NOMO-1 (cell line): ENCODE data around the gene ARF1.

Experiments used
- DNase-seq, 2 experiments: peaks; one replicate each; lab custom pipeline; 2025; ENCODE audit not compliant: unreplicated experiment in 2 of 2; lab: John Stamatoyannopoulos, UW

The ARF1 gene

DNA sequence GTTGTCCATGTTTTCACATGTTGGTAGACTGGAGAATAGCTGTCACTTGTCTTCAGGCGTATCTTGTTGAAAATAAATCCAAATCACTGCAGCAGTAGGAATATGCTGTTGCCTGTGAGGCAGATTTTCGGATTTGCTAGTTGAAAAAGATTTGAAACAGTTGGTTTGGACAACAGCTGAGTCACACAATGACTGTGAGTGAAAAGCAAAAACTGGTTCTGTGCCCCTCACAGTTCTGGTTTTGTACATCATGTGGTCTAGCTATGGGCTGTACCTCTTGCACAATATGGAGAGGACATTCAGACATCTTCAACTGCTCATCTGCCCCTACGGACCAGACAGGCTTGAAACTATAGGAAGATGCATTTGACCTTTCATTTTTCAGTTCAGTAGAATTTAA is 1.8 kb downstream of the ARF1 start:
- DNase-seq: peak; percentile 49 to 68

DNA sequence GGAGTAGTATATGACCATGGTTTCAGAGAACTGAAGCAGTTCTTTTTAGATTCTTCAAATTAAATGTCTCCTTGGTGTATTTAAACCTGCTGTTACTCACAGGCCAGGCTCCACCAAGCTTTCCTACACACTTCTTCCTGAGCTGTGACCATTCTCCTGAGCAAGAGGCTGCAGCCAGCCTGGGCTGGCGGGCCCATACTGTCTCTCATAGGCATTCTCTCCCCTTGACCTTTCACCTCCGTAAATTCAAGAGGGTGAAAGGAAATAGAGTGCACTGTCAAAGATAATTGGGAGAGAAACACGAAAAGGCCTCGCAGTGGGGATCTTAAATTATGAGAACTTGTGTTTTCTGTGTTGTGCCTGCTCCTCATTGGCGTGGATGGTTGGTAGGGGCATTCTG is 2.3 kb downstream of the ARF1 start:
- DNase-seq: no peak

DNA sequence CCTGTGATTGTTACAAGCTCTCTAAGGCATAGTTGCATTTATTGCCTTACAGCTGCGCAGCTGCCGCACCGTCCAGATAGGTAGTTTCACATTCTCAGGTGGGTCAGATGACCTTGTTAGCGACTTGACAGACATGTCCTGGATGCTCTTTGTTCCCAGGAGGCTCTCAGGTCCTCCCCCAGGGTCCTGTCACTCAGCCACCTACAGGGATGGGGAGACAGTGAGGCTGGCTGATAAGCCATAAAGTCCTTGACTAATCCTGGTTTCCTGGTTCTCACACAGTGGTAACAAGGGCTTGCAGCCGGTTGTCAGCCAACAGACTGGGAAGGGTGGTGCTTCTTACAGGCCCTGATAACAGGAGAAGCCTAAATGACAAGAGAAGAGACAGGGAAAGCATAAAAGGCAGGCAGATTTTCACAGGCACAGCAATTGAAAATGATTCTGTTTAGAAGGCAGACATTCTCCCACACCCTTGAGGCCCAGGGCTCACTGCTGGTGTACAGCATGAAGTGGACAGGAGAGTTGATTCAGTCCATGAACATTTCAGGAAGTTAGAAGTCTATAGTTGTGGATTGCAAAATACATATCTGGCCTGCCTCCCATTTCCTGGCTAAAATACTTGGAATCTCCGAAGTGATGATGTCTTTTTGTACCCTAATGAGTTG is 2.9 kb downstream of the ARF1 start:
- no peak for DNase-seq

DNA sequence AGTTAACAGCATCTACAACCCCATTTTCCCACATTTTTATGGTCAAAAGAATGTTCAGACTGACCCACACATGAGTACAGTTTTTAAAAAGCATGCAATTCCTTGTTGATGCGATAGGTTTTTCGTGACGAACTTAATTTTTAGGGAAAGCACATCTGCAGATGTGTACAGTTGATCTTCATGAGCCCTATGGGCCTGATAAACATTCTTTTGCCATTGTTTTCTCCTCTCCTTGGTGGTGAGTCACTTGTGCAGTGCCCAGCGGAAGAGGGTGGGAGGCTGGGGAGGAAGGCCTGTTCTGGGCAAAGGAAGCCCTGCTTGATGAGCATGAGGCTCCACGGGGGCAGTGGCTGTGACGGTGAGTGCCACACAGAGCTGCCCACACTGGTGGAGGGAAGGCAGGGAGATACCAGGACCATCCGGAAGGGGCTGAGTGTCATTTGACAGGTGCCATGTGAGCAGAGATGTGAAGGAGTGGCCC is 5.3 kb downstream of the ARF1 start:
- DNase-seq: no peak

DNA sequence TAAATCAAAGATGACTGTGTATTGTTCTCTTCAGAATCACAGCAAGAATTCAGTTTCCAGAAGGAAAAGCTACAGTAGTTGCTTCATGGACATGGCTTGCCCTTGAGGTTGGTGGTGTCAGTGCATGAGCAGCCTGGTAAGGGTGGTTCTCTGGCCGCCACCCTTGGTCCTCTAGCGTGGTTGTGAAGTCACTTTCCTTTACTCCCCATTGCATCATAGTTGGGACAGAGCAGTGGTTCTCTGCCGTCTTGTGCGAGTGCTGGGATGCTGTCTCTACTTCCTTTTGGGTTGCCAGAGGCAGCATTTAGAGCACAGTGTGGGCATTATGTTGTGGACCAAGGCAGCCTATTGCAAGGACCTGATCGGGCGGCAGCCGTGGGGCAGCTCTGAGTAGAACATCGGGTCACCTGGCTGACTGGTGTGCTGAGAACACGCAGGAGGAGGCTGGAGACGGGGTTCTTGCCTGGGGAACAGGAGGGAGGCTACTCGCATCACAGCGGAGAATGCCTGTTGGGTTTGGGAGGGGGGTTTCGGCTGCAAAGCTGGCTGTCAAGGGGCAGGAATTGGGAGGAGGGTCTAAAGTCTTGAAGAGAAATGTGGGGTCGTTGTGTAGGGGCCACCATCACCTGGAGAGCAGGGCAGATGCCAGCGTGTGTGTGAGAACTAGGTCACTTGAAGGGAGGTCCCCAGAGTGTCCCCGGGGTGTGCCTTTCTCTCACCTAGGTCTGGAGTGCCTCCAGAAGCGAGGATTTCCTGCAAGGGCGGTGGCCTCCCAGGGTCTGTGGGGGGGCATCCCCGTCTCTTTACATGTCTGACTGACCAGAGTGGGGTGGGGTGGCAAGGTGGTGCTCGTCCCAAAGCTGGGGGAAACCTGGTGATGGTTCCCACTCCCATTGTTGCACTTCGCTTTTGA is 6.3 kb downstream of the ARF1 start:
- peak; percentile 39 to 72 for DNase-seq

DNA sequence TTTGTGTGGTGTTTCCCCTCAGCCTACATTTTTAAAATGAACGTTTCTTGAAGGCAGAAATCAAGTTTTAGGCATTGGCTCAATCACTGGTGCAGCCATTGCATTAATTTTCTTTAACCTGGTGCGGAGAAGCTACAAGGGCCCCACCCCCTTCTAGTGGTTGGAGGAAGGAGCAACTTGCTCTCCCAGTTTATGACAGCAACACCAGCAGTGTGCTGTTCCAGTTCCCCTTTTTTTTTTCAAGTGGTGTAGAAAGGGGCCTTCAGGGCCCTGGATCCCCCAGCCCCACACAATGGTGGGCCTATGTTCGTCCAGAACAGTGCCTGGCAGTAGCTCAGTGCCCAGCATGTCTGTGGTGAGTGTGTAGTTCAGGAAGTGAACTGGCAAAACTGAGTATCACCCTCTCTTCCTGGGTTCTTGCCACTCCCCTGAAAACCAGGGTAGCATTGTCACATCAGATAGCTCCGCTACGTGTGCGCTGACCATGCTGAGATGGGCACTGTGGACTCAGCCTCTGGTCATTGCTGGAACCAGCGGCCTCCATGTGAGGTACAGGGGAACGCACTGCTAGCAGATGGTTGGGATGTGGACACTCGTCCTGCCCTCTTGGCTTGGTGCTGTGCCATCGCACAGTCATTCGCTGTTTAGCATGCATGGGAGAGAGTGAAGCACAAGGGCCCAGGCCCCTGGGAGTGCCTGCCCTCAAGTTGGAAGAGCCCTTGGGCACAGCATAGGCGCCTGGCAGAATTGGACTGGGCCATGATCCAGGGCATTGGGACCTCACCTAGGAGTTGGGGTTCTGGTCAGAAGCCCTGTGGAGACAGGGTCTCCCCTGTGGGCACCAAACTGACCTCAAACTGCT is 7.2 kb downstream of the ARF1 start:
- peak; percentile 75 to 76 for DNase-seq

DNA sequence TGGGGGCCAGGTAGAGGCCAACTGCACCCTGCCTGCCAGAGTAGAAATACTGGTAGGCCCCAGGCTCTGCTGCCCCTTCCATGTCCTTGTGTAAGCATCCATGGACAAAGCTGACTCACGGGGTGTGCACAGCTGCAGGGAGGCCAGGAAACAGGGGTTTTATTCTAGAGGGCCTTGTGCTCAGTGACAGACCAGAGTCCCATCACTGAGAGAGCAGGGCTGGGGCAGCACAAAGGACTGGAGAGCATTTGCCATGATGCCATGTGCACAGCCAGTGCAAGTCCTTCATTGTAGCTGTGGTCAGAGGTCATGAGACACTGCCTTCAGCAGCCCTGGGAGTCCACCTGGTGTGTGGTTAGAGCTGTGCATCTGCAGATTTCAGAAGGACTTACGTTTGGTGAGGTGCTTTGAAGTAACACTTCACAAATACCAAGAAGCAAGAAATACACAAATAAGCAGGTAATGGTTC is 8.1 kb downstream of the ARF1 start:
- no peak for DNase-seq

DNA sequence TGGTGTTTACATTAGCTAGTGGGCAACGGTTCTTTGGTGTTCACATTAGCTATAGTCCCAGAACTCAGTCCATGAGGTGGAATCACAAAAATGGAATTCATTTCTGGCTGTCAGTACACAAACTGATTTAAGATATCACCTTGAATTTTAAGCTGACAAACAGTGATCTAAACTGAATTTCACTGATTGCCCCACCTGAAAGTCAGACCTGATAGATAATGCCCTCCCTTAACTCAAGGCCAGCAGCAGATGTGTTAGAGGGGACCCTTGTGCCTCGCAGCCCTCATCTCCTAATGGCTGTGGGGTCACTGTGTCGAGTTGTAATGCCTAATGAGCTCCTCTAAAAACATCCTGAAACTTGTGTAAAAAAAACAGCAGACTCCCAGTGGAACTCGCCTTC is 8.6 kb downstream of the ARF1 start:
- DNase-seq: no peak

DNA sequence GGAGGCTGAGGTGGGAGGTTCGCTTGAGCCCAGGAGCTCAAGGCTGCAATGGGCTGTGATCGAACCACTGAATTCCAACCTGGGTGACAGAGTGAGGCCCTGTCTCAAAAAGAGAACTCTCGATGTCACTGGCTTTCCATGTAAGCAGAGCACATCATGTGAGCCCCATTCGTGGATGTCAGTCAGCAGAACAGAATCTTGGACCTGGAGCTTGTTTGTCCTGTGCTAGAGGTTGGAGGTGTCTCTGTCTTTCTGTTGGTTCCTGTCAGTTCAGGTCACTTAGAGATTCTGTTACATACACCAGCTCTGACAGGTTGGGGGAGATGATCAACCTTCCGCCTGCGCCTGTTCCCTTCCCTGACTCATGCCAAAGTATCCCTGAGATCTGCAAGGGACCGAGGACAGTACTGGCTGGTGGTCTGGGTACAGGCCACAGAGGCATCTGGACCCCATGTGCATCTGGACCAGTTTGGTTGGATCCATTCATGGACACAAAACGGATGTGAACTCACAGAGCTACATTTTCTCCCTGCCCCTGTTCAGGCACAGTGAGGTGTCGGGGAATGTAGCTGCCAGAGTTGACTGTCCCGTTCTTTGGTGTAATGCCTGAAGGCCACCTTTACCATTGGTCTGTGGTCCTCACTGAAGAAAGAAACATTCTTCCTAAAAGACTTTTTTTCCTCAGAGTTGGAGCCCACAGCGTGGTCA is 10.0 kb downstream of the ARF1 start:
- no peak for DNase-seq

DNA sequence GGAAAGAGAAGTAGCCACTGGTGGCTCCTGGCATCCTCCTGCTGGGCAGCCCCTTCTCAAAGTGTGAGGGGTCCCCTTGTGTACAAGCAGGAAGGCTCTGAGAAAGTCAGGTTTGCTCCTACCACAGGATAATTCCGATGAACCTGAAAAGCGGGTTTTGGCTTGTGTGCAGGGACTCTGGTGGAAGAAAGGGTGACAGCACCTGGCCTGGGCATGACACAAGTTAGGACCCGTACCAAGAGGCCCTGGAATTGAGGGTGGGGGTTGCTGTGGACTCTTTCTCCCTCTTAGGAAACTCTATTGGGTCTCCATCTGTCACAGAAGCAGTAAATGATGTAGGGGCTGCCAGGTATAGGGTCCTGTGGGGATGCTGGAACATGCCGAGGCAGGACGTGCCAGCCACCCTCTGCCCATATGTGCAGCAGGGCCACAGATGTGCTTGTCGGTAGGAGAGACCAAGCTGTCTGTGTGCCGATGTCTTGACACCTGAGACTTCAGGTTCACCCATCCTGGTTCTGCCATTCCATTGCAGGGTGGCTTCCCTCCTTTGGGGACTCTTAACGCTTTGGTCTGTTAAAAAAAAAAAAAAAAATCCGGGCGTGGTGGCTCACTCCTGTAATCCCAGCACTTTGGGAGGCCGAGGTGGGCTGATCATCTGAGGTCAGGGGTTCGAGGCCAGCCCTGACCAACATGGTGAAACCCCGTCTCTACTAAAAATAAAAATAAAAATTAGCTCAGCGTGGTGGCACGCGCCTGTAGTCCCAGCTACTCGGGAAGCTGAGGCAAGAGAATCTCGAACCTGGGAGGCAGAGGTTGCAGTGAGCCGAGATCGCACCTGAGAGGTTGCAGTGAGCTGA is 10.8 kb downstream of the ARF1 start:
- no peak for DNase-seq

DNA sequence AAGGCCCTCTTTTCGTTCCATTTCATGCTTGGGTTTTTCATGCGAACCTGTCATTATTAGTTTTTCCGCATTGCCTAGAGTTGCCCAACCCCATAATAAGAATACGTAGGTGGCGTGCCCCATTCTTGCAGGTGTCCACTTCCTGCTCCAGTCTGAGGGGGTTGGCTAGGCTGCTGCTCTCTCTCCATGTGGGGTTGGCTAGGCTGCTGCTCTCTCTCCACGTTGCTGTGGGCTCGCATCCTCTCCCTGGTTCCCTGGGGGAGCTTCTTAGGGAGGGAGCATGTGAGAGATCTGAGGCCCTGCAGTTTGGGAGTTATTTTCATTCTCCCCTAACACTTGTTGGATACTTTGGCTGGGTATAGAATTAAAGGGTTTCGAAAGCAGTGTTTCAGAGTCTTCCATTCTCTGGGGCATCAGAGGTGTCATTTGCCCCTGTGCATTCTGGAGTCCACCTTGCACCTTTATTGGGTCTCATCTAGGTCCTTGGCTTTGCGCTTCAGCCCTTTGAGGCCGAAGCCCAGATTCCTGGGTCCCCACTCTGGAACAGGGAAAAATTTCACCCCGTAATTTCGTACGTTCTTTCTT is 12.0 kb downstream of the ARF1 start:
- DNase-seq: no peak

DNA sequence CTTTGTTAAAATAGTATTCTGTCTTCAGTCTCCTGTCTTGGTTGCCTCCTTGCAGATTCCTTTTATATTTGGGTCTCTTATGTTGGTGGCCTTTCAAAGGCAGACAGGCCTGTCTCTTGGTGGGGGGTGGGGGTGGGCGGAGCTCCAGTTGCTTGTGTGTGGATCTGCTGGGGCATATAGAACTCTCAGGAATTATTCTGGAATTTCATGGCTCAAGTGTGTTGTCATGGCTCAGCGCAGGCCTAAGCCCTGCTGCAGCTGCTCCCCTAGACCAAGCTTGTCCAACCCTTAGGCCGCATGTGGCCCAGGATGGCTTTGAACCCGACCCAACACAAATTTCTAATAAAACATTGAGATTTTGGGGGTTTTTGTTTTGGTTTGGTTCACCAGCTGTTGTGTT is 12.7 kb downstream of the ARF1 start:
- no peak for DNase-seq

DNA sequence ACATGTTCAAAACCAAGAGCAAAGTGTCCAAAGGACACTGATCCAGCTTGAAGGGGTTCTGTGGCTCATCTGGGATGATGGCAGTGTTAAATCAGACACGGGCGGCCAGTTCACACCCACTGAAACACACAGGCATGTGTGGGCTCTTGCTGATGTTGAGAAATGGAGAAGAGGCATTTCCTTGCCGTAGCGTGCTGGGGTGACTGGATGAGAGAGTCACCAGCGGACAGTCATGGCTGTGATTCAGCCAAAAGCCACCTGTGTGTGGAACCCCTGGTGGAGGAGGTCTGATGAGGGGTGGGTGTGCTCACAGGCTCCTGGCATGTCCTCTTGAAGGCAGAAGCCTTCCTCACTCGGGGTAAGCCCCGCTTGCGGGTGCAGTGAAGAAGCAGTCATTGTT is 13.4 kb downstream of the ARF1 start:
- DNase-seq: no peak

DNA sequence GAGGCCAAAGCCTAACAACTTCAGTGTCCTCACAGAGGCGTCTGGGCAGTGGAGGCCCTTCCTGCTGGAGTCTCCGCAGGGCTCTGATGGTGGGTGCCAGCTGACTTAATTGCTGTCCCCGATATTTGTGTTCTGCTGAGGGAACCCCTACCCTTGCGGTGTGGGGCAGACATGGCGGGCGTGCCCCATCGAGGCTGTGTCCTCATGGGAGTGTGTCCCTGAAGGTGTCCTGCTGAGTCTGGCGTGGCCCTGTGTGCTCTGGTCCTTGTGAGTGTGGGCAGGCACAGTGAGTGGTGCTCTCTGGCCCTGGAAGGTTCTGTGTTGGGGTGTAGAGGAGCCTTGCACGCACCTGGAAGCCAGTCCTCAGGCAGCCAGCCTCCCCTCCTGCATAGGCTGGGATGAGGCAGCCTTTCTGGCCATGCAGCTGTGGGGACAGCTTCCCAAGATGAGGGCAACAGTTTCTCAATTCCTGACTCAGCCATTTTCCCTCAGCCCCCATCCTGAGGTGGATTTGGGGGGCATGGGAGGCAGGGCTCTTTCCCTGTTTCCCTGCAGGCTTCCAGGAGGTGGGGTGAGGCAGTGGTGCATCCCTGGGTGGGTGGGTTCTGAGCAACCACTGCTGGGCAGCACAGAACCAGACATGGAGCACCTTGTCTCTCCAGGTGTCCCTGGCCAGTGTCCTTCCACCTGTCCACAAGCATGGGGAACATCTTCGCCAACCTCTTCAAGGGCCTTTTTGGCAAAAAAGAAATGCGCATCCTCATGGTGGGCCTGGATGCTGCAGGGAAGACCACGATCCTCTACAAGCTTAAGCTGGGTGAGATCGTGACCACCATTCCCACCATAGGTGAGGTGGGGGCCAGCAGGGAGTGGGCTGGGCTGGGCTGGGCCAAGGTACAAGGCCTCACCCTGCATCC is 14.2 kb downstream of the ARF1 start:
- no peak for DNase-seq

DNA sequence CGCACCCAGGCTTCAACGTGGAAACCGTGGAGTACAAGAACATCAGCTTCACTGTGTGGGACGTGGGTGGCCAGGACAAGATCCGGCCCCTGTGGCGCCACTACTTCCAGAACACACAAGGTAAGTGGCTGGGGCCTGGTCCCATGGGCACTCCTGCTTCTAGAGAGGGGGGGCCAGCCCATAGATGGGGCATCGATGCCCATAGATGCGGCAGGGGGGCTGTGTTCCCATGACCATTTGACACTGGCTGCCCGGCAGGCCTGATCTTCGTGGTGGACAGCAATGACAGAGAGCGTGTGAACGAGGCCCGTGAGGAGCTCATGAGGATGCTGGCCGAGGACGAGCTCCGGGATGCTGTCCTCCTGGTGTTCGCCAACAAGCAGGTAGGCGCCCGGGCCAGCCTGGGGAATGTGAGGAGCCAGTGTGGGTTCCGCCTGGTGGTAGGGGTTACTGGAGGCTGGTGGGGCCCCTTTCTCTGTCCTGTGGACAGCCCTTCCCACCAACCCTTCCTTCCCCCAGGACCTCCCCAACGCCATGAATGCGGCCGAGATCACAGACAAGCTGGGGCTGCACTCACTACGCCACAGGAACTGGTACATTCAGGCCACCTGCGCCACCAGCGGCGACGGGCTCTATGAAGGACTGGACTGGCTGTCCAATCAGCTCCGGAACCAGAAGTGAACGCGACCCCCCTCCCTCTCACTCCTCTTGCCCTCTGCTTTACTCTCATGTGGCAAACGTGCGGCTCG is 15.0 kb downstream of the ARF1 start:
- no peak for DNase-seq

DNA sequence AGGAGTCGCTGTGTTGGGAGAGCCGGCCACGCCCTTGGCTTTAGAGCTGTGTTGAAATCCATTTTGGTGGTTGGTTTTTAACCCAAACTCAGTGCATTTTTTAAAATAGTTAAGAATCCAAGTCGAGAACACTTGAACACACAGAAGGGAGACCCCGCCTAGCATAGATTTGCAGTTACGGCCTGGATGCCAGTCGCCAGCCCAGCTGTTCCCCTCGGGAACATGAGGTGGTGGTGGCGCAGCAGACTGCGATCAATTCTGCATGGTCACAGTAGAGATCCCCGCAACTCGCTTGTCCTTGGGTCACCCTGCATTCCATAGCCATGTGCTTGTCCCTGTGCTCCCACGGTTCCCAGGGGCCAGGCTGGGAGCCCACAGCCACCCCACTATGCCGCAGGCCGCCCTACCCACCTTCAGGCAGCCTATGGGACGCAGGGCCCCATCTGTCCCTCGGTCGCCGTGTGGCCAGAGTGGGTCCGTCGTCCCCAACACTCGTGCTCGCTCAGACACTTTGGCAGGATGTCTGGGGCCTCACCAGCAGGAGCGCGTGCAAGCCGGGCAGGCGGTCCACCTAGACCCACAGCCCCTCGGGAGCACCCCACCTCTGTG is 15.9 kb downstream of the ARF1 start:
- no peak for DNase-seq

DNA sequence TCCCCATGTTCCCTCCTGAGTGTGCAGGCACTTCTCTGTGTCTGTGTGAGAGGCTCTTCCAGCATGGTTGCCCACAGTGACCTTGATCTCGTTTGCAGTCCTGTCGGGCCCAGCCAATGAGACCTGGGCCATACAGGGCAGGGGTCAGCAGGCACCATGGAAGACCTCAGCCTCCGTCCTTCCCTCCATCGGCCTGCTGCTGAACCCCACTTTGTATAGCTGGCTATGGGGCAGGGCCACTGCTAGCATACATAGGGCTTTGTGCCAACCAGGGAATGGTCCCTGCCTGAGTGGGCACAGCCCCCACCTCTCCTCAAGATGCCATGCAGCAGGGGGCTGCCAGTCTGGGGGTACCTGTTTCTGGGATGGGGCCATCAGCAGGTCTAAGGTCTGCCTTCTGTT is 16.8 kb downstream of the ARF1 start:
- DNase-seq: no peak
